GM18870 (cell line): ENCODE measurements around the gene TCIRG1.

Experiments used
- ATAC-seq: cut with Tn5 transposase; IDR thresholded peaks from one replicate; pipeline ENCODE4 v1.9.1; 2021; ENCODE audit warnings: moderate library complexity; ENCODE audit not compliant: unreplicated experiment

Gene TCIRG1

DNA sequence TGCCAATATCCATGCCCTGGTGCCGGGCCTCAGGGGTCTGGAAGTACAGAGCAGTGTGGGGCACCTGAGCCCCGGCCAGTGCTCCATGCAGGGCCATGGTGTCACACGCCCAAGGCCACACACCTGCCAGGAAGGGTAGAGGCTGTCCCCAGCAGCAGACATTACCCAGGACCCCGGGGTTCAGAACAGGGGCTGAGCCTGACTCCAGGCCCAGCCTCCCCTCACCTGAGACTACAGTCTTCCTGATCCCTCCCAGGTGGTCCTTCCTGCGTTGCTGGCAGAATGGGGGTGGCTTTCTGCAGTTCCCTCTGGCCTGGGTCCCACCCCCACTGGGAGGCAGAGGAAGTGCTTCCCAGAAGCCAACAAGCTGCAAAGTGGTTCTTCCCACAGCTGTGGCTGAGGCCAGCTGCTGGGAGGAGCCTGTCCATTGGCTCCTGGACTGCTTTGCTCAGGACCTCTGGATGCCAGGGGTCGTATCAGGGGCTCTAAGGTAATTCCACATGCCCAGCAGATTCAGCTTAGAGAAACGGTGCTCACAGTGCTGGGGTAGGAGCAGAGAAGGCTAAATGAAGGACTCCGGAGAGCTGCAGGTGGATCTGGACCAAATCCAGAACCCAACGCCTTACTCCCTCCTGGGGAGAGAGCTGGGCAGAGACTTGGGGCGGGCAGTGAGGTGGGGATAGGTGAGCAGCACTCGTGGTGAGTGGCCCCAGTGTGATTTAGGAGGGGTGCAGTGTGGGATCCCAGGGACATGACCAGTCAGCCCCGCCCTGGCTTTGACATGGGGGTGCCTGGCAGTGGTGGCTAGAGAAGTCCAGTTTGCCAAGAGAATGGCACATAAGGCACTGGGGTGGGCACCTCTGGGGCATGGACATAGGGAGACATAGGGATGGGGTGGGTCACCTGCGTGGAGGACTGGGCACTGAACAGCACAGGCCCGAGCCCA lies 12.6 kb downstream of the TCIRG1 start:
- no peak for ATAC-seq

- ATAC-seq: no peak
Observed at GRCh38 chr11:68052137-68052873, 13.5 kb downstream of the TCIRG1 start.

DNA sequence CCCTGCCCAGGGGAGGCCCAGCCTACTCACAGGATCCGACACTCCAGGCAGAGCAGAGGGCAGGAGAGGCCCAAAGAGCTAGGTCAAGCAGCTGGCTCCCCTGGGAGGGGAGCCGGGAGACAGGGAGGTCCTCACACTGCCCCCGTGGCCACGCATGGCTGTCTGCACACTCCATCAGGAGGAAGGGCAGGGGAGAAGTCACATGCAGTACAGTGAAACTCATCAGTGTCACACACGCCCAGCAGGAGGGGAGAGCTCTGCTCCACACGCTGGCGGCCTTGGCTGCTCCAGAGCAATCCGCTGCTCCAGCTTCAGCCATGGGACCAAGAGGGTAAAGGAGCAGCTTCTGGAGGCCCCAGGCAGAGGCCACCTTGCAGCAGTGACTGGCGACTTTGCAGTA lies 14.3 kb downstream of the TCIRG1 start:
- no peak for ATAC-seq

GRCh38 chr11:68053981-68054812 lies 15.4 kb downstream of the TCIRG1 start:
- ATAC-seq: no peak

- no peak for ATAC-seq
Observed at GRCh38 chr11:68056317-68057285, 17.8 kb downstream of the TCIRG1 start.

GRCh38 chr11:68057807-68058206 lies 19.0 kb downstream of the TCIRG1 start:
- no peak for ATAC-seq

- no peak for ATAC-seq
Observed at GRCh38 chr11:68061508-68061907, 22.7 kb downstream of the TCIRG1 start.

DNA sequence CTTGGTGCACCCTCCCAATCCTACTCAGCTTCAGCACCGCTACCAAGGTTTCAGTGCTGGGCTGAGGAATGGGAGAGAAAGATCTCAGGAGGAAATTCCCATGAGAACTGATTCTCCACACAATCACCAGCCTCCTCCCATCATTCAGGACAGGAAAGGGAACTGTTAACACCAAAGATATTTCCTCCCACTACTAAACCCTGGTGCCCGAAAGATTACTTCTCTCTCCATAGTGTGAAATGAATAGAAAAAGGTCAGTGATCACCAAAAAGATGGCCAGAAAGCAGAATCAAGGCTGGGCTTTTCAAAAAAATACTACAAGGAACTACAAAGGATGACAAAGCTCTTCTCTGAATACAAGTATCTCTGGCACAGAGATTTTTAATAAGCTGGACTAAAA lies 26.1 kb downstream of the TCIRG1 start:
- ATAC-seq: no peak

DNA sequence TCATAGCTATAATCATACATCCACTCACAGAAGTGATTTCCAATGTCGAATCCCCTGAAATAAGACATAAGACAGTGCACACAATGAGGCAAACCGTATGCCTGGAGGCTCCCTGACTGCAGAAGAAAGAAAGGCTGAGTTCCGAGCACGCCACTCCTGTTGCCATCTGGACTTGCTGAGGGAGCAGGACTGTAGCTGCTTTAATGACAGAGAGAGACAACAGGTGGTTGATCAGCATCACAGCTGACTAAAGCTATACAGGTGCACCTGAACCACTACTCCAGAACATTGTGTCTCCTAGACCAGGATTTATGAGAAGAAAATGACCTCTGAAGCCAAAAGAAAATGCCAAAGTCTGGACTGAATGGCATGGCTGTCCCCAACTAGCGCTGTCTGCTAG lies 27.0 kb downstream of the TCIRG1 start:
- no peak for ATAC-seq

DNA sequence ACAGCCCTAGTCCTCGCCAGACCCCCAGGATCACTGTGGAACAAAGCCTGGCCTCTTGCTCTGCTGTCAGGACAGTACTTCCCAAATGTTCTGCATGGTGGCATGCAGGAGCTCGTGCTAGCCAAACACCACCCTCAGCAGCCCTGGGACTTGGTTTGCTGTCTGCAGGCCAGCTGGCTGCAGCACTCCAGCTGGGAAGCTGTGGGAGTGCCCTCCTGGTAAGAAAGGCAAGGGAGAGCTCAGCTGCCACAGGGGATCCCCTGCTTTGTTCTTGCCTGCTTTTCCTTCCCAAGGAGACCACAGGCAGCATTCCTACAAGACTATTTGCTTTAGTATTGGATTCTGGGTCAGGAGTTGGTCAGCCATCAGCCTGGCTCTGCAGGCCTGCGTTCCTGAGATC lies 27.9 kb downstream of the TCIRG1 start:
- ATAC-seq: no peak

DNA sequence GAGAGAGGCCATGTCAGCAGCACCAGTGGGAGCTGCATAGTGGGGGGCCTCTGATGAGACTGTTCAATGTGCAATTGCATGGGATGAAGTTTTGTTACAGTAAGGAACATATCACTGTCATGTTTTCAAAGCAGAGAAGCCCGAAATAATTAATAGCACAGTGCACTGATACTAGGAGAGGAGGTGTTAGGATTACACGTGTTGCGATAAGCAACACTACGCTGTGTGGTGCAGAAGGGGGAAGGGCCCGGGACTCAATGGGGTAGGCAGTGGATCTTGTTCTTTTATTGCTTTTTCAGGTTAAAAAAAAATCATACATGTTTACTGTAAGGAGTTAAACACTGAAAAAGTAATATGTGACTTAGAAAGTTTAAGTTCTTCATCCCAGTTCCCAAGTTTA lies 29.2 kb downstream of the TCIRG1 start:
- ATAC-seq: no peak

DNA sequence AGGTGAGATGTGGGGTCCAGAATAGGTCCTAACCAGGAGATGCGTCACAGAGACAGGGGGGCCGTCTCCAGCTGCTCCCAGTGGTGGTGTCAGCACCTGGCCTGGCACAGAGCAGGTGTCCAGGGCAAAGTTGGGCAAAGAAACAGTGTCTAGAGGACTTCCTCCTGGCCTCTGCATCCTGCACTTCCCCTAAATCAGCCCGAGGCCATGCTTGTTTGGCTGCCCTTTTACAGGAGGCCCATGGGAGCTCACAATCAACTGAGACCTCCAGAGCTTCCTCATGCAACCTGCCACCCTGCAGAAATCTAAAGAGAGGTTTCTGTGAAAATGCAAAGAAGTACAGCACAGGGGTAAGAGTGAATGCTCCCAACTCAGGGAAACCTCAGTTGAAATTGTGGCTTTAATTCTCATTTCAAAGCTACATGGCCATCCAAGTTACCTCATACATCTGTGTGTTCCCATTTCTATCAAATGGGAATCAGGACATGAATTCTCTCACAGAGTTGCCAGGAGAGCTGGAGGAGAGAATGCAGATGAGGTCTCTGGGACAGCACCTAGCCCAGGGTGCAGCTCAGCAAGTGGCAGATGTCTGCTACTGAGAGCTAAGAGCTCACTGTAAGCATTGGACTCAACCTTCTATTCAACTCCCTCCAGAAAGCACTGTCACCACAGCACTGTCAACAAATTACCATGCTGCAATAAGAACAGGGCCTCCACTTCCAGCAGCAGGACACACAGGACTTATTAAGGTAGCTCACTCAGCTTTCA lies 32.6 kb downstream of the TCIRG1 start:
- ATAC-seq: no peak

DNA sequence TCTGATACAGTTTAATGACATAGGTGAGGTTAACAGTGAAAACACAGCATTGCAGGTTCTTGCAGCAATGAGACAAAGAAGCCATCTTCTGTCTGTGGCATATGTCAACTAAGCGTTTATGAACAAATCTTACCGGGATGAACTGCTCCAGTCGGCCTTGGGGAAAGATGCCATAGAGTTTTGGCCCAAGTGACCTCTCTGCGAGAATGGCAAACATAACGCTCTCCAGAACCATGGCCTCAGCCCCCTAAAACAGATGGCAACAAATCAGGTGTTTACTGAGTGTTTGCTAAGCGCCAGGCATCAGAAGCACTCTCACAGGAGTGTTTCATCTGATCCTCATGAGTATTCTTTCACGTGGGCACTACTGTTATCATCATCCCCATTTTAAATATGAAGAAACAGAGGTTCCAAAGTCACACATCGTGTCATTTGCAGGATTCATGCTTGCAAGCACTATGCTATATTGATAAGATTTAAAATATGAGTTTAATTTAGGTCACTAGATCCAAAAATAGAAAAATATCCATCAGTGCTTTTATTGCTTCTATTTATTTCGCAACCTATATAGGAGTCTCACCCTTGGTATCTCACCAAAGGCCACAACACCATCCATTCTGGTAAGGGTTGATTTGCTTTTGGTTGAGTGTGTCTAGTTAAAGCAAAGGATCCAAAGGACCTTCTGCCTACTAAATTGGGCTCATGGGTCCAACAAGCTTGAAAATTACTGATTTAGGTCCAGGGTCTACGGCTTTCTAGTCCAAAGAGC lies 35.9 kb downstream of the TCIRG1 start:
- no peak for ATAC-seq

DNA sequence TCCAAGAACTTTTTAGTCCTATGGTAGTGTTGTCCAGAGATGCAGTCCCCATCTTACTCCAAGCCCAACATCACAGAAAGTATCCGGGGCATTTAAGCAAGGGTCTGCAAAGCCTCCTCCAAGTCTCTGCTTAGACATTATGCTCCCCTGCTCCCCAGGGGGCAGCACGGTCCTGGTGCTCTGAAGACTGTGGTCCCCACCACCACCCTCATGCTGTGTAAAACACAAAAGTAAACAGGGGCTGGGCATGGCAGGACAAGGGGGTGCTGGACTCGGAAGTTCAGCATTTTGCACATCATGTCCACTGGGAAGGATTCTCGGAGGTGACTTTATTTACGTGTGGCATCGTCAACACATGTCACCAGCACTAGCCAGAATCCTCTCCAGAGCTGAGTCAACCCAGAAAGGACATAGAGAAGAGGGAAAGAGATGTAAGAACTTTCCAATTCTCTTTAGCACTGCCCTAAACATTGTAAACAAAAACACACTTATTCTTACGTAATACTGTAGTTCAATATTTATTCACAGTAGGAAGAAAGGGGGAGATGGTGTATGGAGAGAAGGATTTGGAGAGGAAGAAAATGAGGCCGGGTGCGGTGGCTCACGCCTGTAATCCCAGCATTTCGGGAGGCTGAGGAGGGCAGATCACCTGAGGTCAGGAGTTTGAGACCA lies 37.7 kb downstream of the TCIRG1 start:
- ATAC-seq: no peak

DNA sequence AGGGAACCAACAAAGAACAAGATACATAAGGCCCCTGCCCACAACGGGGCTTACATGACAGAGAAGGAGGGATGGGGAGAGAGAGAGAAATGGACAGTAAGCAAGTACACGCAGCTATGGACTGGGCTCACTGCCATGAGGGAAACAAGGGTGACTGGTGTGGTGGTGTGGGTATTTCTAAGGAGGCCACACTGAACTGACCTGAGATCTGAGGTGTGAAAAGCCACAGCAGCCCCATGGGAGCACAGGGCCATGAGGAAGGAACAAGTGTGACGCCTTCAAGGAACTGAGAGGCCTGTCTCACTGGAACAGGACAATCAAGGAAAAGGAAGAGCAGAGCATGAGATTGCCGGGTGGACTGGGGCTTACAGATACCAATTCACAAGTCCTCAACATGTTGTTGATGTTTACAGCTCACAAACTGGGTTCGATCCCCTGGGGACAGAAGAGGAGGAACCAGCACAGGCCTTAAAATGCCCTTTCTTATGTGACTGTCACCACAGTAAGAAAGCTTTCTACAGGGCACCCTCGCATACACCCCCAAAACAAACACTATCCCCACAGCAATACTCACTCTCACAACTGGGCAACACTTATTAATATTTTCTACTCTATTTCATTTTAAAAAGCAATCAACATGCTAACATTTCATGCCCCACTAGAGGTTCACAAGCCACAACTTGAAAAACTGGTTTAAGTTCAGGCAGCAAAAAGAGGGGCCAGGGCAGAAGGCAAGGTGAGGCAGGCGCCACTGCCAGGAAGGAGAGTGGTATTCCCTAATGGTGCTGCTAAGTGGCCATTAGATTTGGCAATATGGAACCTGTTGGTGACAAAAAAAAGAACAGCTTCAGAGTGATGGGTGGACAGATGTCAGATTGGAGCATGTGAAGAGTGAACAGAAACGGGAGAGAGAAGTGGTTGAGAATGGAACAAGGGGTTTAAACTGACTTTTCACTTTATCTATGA lies 39.1 kb downstream of the TCIRG1 start:
- ATAC-seq: no peak

DNA sequence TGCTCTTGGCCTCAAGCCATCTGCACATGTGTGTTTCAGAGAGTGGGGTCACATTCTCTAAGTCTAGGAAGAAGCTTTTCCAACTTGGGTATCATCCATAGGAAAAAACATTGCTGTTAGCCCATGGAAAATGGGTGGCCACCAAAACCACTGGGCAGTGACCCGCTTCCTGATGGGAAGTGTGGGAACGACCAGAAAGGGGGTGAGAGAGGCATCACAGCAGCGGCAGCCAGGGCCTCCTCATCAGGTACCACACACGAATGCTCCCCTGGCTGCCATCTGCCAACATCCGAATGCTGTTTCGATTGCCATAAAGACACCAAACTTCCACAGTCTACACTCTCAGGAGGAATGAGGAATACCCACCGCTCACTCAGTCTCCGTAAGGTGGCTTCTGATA lies 42.0 kb downstream of the TCIRG1 start:
- ATAC-seq: no peak

GRCh38 chr11:68081691-68082090 lies 42.9 kb downstream of the TCIRG1 start:
- no peak for ATAC-seq
